ENCODE results near the gene PDCL3. TPM values are rescaled to one million over a fixed set of nuclear protein-coding genes. Genes with fewer than 3 reads are reported as not detected.

PDCL3 gene
- total RNA-seq, result 42.5 and 48.8 TPM in 2 replicates

DNA sequence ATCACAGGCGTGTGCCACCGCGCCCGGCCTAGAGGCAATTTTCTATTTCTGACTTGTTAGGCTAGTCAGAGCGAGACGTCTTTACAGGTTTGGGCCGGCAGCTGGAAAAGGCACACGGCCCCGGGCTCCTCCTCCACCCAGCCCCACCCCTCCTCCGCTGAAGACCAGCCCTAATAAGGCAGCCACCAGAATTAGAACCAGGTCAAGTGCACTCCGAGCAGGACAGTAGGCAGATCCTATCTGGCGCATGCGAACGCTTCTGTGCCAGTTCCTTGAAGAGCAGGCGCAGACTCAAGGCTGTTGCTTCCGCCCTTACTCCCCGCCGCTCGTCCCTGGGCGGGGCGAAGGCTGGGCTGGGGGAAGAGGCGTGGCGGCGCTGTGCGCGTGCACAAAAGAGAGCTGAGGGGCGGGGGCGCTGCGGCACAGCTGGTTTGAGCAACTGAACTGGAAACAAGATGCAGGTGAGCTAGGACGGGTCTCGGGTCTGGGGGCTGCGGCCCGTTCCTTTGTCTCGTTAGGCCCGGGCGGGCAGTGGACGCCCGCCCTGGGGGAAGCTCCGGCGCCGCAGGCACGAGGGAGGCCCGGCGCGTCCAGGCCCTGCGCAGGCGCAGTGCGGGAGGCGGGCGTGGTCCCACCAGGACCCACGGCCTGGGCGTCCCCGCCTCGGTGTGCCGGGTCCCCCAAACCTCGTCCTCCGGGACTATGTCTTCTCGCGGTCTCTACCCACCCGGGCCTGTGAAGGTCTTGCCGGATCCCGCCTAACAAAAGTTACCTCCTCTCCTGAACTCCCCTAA lies at the start of gene PDCL3:
TSS of gene PDCL3 (plus strand) at position 381 of the 794 bp plus-strand sequence. CDS start at position 456, 75 bp downstream.
- Mint-ChIP-seq H3K27ac (peak within 1 kb of the TSS; percentile 99), H3K9me3 (no peaks in the 10 kb centered on the region), H3K4me3 (ENCODE audit: low read depth) (peak within 1 kb of the TSS; percentile 88), H3K27me3 (ENCODE audit: low read depth) (no peaks in the 10 kb centered on the region), H3K36me3 (ENCODE audit: low read depth) (peaks cover 21% of the 10 kb centered on the region), H3K4me1 (ENCODE audit: low read depth) (peaks cover 36% of the 10 kb centered on the region)
- peak; percentile 94 for DNase-seq (ENCODE audit: low spot score)
- intact Hi-C loops (cut with micrococcal nuclease), result loop anchor here (1.0 to 10.0 kb wide), 6 partner anchors 18 to 1408 kb away; partner anchors contain the start of genes CNOT11, EIF5B, LIPT1 and RPL31

DNA sequence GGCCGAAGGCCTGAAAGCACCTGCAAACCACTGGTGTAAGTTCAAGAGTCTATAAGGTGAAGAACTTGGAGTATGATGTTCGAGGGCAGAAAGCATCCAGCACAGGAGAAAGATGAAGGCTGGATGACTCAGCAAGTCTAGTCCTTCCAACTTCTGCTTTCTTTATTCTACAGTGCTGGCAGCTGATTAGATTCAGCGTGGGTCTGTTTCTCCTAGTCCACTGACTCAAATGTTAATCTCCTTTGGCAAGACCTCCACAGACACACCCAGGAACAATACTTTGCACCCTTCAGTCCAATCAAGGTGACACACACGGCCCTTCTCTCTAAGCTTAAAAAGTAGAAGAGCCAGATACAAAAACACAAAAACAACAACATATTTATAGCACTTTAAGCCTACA lies 49.1 kb upstream of the PDCL3 start:
- Mint-ChIP-seq H3K36me3 (ENCODE audit: low read depth) (no peaks in the 10 kb centered on the region), H3K27me3 (ENCODE audit: low read depth) (peaks cover 9% of the 10 kb centered on the region), H3K27ac (no peak overlapping the region), H3K4me3 (ENCODE audit: low read depth) (no peak overlapping the region), H3K4me1 (ENCODE audit: low read depth) (peaks cover 2% of the 10 kb centered on the region), H3K9me3 (no peaks in the 10 kb centered on the region)
- intact Hi-C loops (cut with micrococcal nuclease), result no loop called here
- DNase-seq (ENCODE audit: low spot score), result no peak

DNA sequence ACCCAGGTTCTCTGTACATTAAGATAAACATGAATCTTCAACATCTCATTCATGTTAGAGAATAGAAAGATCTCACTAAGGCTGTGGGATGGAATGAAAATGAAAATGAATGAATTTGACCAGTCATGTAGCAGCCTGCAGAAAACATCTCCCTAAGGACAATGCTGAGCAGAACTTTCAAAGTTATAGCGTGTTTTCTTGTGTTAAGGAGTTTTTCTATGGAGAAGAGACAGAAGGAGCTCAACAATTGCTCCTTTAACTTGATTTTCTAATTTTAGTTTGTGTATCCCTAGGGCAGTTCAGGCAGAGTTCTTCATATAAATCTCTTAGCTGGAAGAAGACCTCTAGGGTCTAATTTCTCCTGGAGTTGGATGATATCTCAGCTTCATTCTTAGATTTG lies 45.2 kb upstream of the PDCL3 start:
- peaks cover 2% of the 10 kb centered on the region for H3K4me1 Mint-ChIP-seq (ENCODE audit: low read depth)
- no peaks in the 10 kb centered on the region for H3K9me3 Mint-ChIP-seq
- no peak overlapping the region for H3K27ac Mint-ChIP-seq
- H3K4me3 Mint-ChIP-seq (ENCODE audit: low read depth), result no peak overlapping the region
- intact Hi-C loops (cut with micrococcal nuclease), result no loop called here
- peaks cover 5% of the 10 kb centered on the region for H3K27me3 Mint-ChIP-seq (ENCODE audit: low read depth)
- H3K36me3 Mint-ChIP-seq (ENCODE audit: low read depth), result no peaks in the 10 kb centered on the region
- no peak for DNase-seq (ENCODE audit: low spot score)

DNA sequence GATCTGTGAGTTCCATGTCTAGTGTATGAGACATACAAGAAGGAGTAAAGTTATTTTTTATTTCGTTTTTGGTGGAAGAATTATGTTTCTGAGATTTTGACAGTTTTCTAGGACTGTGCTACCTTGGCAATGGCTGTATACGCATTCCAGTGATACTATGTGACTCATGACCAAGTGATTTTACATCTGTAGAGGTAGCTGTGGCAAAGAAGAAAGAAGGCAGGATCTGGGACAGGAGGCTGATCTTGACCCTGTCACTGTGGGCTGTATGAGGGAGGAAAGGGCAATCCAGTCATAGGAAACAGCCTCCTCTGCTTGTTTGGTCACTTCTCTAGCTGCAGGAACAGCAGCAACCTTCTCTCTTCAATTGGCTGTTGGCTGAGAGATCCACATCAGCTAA lies 44.0 kb upstream of the PDCL3 start:
- Mint-ChIP-seq H3K27me3 (ENCODE audit: low read depth) (peaks cover 3% of the 10 kb centered on the region), H3K36me3 (ENCODE audit: low read depth) (no peaks in the 10 kb centered on the region), H3K4me3 (ENCODE audit: low read depth) (no peak overlapping the region), H3K27ac (no peak overlapping the region), H3K9me3 (no peaks in the 10 kb centered on the region), H3K4me1 (ENCODE audit: low read depth) (no peaks in the 10 kb centered on the region)
- intact Hi-C loops (cut with micrococcal nuclease), result no loop called here
- DNase-seq (ENCODE audit: low spot score), result no peak

- H3K27ac Mint-ChIP-seq, result no peak overlapping the region
- intact Hi-C loops (cut with micrococcal nuclease), result no loop called here
- H3K27me3 Mint-ChIP-seq (ENCODE audit: low read depth), result peaks cover 3% of the 10 kb centered on the region
- H3K36me3 Mint-ChIP-seq (ENCODE audit: low read depth), result no peaks in the 10 kb centered on the region
- H3K9me3 Mint-ChIP-seq, result no peaks in the 10 kb centered on the region
- no peaks in the 10 kb centered on the region for H3K4me1 Mint-ChIP-seq (ENCODE audit: low read depth)
- DNase-seq (ENCODE audit: low spot score), result no peak
- H3K4me3 Mint-ChIP-seq (ENCODE audit: low read depth), result no peak overlapping the region
These were observed 42.6 kb upstream of the PDCL3 start for GRCh38 chr2:100520224-100520623.

GRCh38 chr2:100522430-100522829 lies 40.4 kb upstream of the PDCL3 start:
- Mint-ChIP-seq H3K4me3 (ENCODE audit: low read depth) (no peak overlapping the region), H3K4me1 (ENCODE audit: low read depth) (no peaks in the 10 kb centered on the region), H3K36me3 (ENCODE audit: low read depth) (no peaks in the 10 kb centered on the region), H3K27me3 (ENCODE audit: low read depth) (peaks cover 5% of the 10 kb centered on the region), H3K9me3 (no peaks in the 10 kb centered on the region), H3K27ac (no peak overlapping the region)
- no peak for DNase-seq (ENCODE audit: low spot score)
- intact Hi-C loops (cut with micrococcal nuclease), result no loop called here

DNA sequence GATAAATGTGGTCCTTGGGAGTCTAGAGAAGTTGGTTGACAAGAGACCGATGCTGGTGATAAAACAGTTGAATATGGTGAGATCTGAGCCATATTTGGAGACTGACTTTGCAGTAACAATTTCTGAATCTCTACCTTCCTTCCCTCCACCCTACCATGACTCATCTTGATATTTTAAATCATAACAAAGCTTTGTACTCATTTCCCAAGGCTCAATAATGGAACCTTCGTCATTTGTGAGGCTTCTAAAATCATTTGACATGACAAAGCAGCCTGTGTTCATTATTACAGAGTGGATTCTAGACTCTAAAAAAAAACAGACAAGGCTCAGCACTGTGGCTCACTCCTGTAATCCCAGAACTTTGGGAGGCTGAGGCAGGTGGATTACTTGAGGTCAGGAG lies 38.5 kb upstream of the PDCL3 start:
- no peak for DNase-seq (ENCODE audit: low spot score)
- H3K4me3 Mint-ChIP-seq (ENCODE audit: low read depth), result no peak overlapping the region
- H3K27me3 Mint-ChIP-seq (ENCODE audit: low read depth), result peaks cover 3% of the 10 kb centered on the region
- intact Hi-C loops (cut with micrococcal nuclease), result no loop called here
- no peaks in the 10 kb centered on the region for H3K4me1 Mint-ChIP-seq (ENCODE audit: low read depth)
- H3K27ac Mint-ChIP-seq, result no peak overlapping the region
- no peaks in the 10 kb centered on the region for H3K36me3 Mint-ChIP-seq (ENCODE audit: low read depth)
- H3K9me3 Mint-ChIP-seq, result no peaks in the 10 kb centered on the region

GRCh38 chr2:100526868-100527267 lies 35.9 kb upstream of the PDCL3 start:
- Mint-ChIP-seq H3K36me3 (ENCODE audit: low read depth) (no peaks in the 10 kb centered on the region), H3K27me3 (ENCODE audit: low read depth) (peaks cover 3% of the 10 kb centered on the region), H3K9me3 (no peaks in the 10 kb centered on the region), H3K4me3 (ENCODE audit: low read depth) (no peak overlapping the region), H3K4me1 (ENCODE audit: low read depth) (peaks cover 1% of the 10 kb centered on the region), H3K27ac (no peak overlapping the region)
- intact Hi-C loops (cut with micrococcal nuclease), result no loop called here
- no peak for DNase-seq (ENCODE audit: low spot score)

GRCh38 chr2:100527440-100528015 lies 35.3 kb upstream of the PDCL3 start:
- Mint-ChIP-seq H3K4me1 (ENCODE audit: low read depth) (peaks cover 1% of the 10 kb centered on the region), H3K36me3 (ENCODE audit: low read depth) (no peaks in the 10 kb centered on the region), H3K9me3 (no peaks in the 10 kb centered on the region), H3K27me3 (ENCODE audit: low read depth) (peaks cover 3% of the 10 kb centered on the region), H3K27ac (no peak overlapping the region), H3K4me3 (ENCODE audit: low read depth) (no peak overlapping the region)
- no peak for DNase-seq (ENCODE audit: low spot score)
- intact Hi-C loops (cut with micrococcal nuclease), result no loop called here

- no peak overlapping the region for H3K4me3 Mint-ChIP-seq (ENCODE audit: low read depth)
- DNase-seq (ENCODE audit: low spot score), result no peak
- intact Hi-C loops (cut with micrococcal nuclease), result no loop called here
- no peaks in the 10 kb centered on the region for H3K9me3 Mint-ChIP-seq
- peaks cover 3% of the 10 kb centered on the region for H3K27me3 Mint-ChIP-seq (ENCODE audit: low read depth)
- H3K4me1 Mint-ChIP-seq (ENCODE audit: low read depth), result peaks cover 1% of the 10 kb centered on the region
- no peaks in the 10 kb centered on the region for H3K36me3 Mint-ChIP-seq (ENCODE audit: low read depth)
- H3K27ac Mint-ChIP-seq, result no peak overlapping the region
These were observed 33.6 kb upstream of the PDCL3 start for GRCh38 chr2:100529176-100529575.

DNA sequence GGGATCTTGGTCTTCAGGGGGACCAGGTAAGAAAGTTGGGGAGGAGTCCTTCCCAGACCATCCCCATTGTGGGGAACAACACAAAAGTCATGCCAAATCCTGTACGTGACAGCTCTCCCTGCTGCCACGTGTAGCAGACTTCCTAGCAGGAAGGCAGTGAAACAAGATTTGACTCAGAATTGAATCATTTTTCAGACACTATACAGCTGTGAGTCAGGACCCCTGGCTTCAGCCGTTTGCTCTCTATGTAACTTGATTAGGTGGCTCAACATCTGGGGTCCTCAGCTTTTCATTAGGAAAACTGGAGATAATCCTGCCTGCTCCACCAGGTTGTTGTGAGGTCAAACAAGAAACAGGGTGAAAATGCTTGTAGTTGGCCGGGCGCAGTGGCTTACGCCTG lies 32.9 kb upstream of the PDCL3 start:
- Mint-ChIP-seq H3K27me3 (ENCODE audit: low read depth) (peaks cover 3% of the 10 kb centered on the region), H3K9me3 (no peaks in the 10 kb centered on the region), H3K4me1 (ENCODE audit: low read depth) (peaks cover 1% of the 10 kb centered on the region), H3K27ac (no peak overlapping the region), H3K4me3 (ENCODE audit: low read depth) (no peak overlapping the region), H3K36me3 (ENCODE audit: low read depth) (no peaks in the 10 kb centered on the region)
- no peak for DNase-seq (ENCODE audit: low spot score)
- intact Hi-C loops (cut with micrococcal nuclease), result no loop called here

GRCh38 chr2:100535855-100536254 lies 26.9 kb upstream of the PDCL3 start:
- Mint-ChIP-seq H3K4me1 (ENCODE audit: low read depth) (no peaks in the 10 kb centered on the region), H3K27ac (no peak overlapping the region), H3K9me3 (no peaks in the 10 kb centered on the region), H3K36me3 (ENCODE audit: low read depth) (no peaks in the 10 kb centered on the region), H3K4me3 (ENCODE audit: low read depth) (no peak overlapping the region), H3K27me3 (ENCODE audit: low read depth) (no peaks in the 10 kb centered on the region)
- intact Hi-C loops (cut with micrococcal nuclease), result no loop called here
- DNase-seq (ENCODE audit: low spot score), result no peak

DNA sequence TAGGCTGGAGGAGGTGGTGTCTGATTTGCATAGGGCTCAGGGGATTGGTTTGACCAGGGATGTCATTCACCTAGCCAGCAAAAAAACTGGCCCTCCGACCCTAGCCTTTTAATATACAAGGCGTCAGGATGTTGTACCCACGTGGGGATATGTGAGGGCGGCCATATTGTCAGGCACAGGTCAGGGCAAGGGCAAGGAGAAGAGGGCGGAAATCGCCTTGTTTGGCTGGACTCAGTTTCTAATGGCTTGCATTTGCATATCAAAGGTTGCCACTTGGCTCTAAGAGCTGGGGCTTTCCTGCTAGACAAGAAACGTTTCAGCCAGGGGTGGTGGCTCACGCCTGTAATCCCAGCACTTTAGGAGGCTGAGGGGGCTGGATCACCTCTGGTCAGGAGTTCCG lies 24.9 kb upstream of the PDCL3 start:
- Mint-ChIP-seq H3K4me3 (ENCODE audit: low read depth) (no peak overlapping the region), H3K9me3 (no peaks in the 10 kb centered on the region), H3K27me3 (ENCODE audit: low read depth) (no peaks in the 10 kb centered on the region), H3K36me3 (ENCODE audit: low read depth) (no peaks in the 10 kb centered on the region), H3K4me1 (ENCODE audit: low read depth) (peaks cover 6% of the 10 kb centered on the region), H3K27ac (no peak overlapping the region)
- intact Hi-C loops (cut with micrococcal nuclease), result no loop called here
- no peak for DNase-seq (ENCODE audit: low spot score)

All from activated T-helper 2 cell treated with anti-CD3 and anti-CD28 coated beads, Interferon-gamma antibody, Interleukin-2, Interleukin-4, amounts not matched to agents 10 μg/mL and 5 μg/mL and 100 μg/mL, durations not matched to agents 14 hours and 24 hours and 36 hours (primary cell).